HG02852 (cell line): ENCODE measurements around the gene CENPW.

Experiments used
- ATAC-seq: cut with Tn5 transposase; IDR thresholded peaks from one replicate; pipeline ENCODE4 v1.9.1; 2021; ENCODE audit warnings: mild to moderate bottlenecking, moderate library complexity; ENCODE audit not compliant: unreplicated experiment

CENPW gene

DNA sequence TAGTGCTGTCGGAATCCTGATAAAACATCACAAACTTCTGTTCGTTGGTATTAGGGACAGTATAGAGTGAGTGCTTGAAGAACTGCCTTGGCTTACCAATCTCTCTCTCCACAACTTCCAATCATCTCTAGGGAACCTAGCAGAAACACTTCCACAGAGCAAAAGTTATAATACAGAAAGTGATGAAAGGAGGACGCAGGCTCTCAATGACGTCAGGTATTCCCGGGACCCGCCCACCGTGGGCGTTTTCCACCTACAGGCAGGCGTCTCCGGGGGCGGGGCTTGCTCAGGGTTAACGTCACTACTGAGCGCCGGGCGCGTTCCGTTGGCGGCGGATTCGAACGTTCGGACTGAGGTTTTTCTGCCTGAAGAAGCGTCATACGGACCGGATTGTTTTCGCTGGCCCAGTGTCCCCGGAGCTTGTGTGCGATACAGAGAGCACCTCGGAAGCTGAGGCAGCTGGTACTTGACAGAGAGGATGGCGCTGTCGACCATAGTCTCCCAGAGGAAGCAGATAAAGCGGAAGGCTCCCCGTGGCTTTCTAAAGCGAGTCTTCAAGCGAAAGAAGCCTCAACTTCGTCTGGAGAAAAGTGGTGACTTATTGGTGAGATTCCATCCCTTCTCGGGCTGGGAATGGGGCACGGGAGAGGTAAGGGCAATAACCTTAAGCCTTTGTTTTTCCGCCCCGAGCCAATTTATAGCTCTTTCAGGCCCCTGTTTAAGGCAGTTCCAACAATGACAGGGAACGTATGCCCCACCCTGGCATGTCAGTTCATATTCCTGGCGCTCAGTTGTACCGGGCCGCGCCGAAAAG, at the start of gene CENPW:
TSS of gene CENPW (plus strand) at position 320 of the 814 bp plus-strand sequence. CDS start at position 479, 159 bp downstream.
- peak; percentile 89 for ATAC-seq

DNA sequence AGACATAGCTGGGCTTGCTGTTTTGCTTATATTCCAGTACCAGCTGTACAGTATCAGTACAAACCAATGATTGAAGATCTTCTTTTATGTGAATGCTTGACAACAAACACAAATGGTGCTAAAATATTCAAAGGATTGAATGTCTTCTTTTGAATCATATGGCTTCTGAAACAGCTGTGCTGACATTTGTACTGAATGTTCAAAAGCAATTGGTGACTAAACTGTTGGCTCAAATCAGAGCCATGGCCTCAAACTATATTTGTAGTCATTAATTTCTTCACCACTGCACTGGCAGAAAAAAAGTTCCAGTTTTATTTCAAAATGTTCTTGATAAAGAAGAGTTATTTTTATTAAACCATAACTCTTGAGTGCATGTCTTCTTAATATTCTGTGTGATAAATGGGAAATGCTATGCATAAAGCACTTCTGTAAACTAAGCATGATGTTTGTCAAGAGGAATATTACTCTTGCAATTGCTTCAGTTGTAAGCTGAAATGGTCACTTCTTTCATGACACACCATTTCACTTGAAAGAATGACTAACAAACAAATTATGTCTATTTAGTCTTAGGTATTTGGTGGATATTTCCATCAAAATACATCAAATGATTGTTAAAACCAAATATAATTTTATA, 45.9 kb upstream of the CENPW start:
- no peak for ATAC-seq

GRCh38 chr6:126300126-126300525, 39.8 kb upstream of the CENPW start:
- ATAC-seq, result peak; percentile 57

DNA sequence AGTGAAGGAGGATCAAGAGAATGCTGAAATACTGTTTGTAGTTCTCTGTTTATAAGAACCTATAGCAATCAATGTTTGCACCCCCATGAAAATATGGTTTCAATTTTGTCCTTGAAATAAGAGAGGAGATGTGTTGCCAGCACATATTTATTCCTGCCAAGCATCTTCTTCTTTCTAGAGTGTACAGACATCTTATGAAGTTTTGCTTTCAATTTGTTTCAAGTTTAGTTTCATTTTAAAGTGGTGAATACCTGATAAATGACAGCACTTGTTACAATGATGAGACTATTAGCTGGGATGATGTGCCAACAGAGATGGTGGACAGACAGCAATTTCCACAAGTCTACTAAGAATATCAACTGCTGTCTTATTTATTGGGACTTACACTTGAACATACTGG, 39.2 kb upstream of the CENPW start:
- ATAC-seq, result peak; percentile 86

DNA sequence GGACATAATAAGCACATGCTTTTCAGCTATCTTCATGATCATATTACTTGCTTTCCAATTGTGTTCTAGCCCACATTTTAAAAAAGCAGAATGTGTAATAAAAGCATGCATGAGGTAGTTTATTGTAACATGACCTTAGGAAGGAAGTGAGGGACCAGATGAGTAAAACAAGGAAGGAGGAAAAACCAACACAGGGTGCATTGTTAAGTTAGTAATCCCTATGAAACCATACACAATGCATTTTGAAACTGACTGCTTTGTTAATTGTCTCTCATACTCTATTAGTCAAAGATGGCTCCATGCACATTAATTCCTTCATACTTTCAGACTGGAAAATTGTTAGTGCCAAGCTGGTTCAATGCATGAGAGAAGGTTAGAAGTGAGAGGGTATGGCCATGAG, 37.7 kb upstream of the CENPW start:
- no peak for ATAC-seq

GRCh38 chr6:126307849-126308248, 32.1 kb upstream of the CENPW start:
- ATAC-seq, result no peak

GRCh38 chr6:126308362-126308761, 31.6 kb upstream of the CENPW start:
- ATAC-seq, result no peak

DNA sequence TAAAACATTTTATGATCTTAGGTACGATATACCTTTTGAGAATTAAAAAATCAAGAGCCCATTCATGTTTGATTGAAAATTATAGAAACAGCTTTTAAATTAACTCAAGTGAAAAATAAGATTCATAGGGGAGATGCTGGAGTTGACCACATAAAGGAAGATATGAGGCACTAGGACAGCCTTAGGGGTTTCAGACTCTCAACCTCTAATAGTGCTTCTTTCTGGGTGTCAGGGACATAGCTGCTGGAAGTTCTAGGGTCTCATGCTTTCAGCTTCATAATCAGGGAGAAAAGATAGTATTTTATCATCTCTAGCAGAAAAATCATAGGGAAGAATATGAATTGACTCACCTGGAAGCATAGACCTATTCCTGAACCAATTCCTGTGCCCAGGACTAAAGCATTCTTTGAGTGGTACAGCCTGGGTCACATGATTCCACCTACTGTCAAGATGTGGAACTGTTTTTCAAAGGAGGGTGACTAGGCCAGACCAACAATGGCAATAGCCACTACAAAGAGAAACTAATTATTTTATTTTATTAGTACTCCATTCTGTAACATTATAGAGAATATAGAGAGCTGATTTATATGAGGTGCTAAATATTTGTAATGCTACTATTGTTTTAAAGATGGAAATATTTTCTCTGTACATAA, 27.8 kb upstream of the CENPW start:
- peak; percentile 89 for ATAC-seq

GRCh38 chr6:126313941-126314340, 26.0 kb upstream of the CENPW start:
- ATAC-seq, result no peak

DNA sequence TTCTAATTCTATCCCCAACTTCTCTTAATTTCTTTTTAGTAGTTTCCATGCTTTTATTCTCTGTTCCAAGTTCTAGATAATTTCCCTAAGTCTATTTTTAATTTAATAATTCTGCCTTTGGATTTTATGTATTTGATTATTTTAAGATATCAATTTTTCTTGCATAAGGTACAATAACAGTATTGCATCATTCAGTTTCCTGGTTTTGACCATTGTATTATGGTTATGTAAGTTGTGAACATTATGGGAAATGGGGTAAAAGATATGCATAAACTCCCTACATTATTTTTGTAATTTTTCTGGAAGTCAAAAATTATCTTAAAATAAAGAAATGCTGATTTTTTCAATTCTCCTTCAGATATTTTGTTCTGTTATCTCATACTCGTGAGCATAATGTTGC, 21.1 kb upstream of the CENPW start:
- ATAC-seq, result no peak

- ATAC-seq, result no peak
Observed at GRCh38 chr6:126333729-126334128, 6.2 kb upstream of the CENPW start.

DNA sequence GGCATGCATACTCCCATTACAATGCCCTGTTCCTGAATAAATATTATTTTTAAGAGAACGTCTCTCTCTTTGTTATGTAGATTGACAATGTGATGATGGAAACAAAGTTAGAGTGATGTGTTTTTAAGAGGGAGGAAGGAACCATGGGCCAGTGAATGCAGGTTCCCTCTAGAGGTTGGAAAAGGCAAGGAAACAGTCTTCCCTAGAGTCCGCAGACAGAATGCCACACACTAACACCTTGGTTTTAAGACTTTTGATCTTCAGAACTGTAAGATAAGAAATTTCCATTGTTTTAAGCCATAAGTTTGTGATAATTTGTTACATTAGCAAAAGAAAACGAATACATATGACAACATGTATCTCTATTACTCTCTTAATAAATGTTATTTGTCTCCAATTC, 4.7 kb upstream of the CENPW start:
- no peak for ATAC-seq

- no peak for ATAC-seq
Observed at GRCh38 chr6:126337323-126337722, 2.6 kb upstream of the CENPW start.

- ATAC-seq, result no peak
Observed at GRCh38 chr6:126341126-126341525, 1.2 kb downstream of the CENPW start.

- no peak for ATAC-seq
Observed at GRCh38 chr6:126344181-126344580, 4.3 kb downstream of the CENPW start.

DNA sequence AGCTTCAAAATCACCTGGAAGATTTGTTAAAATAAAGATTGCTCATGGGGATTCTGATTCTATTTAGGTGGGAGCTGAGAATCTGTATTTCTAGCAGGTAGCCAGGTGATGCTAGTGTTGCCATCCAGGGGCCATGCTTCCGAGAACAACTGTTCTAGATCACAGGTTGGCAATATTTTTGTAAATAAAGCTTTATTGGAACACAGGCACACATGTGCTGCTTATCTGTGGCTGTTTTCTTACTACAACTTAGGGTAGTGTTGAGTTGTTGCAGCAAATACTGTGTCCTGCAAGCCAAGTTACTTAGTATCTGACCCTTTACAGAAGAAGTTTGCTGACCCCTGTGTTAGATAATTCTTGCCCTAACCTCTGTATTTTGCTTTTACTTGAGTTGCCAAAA, 12.0 kb downstream of the CENPW start:
- ATAC-seq, result no peak

GRCh38 chr6:126352514-126352913, 12.6 kb downstream of the CENPW start:
- no peak for ATAC-seq

DNA sequence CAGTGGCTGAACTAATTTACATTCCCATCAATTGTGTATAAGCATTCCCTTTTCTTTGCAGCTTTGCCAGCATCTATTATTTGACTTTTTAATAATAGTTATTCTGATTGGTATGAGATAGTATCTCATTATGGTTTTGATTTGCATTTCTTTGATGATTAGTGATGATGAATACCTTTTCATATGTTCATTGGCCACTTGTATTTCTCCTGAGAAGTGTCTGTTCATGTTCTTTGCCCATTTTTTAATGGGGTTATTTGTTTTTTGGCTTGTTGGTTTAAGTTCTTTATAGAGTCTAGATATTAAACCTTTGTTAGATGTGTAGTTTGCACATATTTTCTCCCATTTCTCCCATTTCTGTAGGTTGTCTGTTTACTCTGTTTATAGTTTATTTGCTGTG, 16.6 kb downstream of the CENPW start:
- no peak for ATAC-seq

DNA sequence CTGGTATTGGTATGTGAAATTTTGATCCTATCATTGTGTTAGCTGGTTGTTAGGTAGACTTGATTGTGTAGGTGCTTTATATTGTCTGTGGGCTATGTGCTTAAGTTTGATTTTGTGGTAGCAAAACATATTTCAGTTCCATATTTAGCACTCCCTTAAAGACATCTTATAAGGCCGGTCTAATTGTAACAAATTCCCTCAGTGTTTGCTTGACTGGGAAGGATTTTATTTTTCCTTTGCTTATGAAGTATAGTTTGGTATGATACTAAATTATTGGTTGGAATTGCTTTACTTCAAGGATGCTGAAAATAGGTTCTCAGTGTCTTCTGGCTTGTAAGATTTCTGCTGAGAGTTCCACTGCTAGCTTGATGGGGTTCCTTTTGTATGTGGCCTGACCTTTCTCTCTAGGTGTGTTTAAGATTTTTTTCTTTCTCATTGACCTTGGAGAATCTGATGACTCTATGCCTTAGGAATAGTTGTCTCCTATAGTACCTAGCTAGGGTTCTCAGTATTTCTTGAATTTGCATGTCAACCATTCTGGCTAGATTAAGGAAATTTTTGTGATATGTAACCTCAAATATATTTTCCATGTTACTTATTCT, 20.1 kb downstream of the CENPW start:
- no peak for ATAC-seq

- no peak for ATAC-seq
Observed at GRCh38 chr6:126361832-126362440, 22.0 kb downstream of the CENPW start.

GRCh38 chr6:126367849-126368248, 27.9 kb downstream of the CENPW start:
- no peak for ATAC-seq
